PC-9 (cell line): ENCODE data around the gene STBD1. TPM values are rescaled to one million over a fixed set of nuclear protein-coding genes. Genes with fewer than 3 reads are reported as not detected.

Source experiments
- BruUV-seq: library from RNA; stranded (reverse); fragments of 400-500 nt; replicated peaks from 2 replicates; lab custom pipeline; 2021; lab: Mats Ljungman, UMichigan
- CTCF ChIA-PET: fragments of 300-600 bp; sonication (Branson Sonifier 250); formaldehyde crosslinking; loops from one replicate; lab custom pipeline; 2022; ENCODE audit warnings: antibody characterized with exemption; lab: Charles Lee
- POLR2A ChIA-PET: fragments of 300-600 bp; sonication (Branson Sonifier 250); formaldehyde crosslinking; loops from one replicate; lab custom pipeline; 2022; ENCODE audit warnings: antibody characterized with exemption; ENCODE audit not compliant: unreplicated experiment; lab: Charles Lee
- DNase-seq, 2 experiments: peaks; one replicate each; pipeline versions ENCODE4 v3.0.0 to v3.0.0-alpha.2; 2015 to 2022; ENCODE audit warnings: mixed read lengths in 1 of 2
- H2AFZ ChIP-seq: fragments of 200-600 bp; sonication (generic); 2 replicates; pipeline ENCODE4 v1.8.1; 2017; ENCODE audit warnings: antibody characterized with exemption
- H3F3A ChIP-seq: fragments of 200-600 bp; sonication (generic); 2 replicates; pipeline ENCODE4 v1.8.1; 2017; ENCODE audit warnings: antibody characterized with exemption, mild to moderate bottlenecking, low read depth; ENCODE audit not compliant: insufficient read depth
- H3K27ac ChIP-seq: fragments of 200-600 bp; sonication (generic); 2 replicates; pipeline ENCODE4 v1.6.1; 2016; ENCODE audit warnings: mixed run types
- H3K27me3 ChIP-seq: fragments of 200-600 bp; sonication (generic); 2 replicates; pipeline ENCODE4 v1.6.1; 2016; ENCODE audit warnings: low read depth, mixed run types; ENCODE audit not compliant: insufficient read depth
- H3K36me3 ChIP-seq: fragments of 200-600 bp; sonication (generic); 2 replicates; pipeline ENCODE4 v1.6.1; 2016; ENCODE audit warnings: low read depth, mixed run types
- H3K4me1 ChIP-seq: fragments of 200-600 bp; sonication (generic); replicated peaks from 2 replicates; pipeline ENCODE4 v1.6.1; 2016; ENCODE audit warnings: mixed run types; ENCODE audit not compliant: insufficient read depth
- H3K4me2 ChIP-seq: fragments of 200-600 bp; sonication (generic); 2 replicates; pipeline ENCODE4 v1.6.1; 2017; ENCODE audit warnings: mixed run types
- H3K4me3 ChIP-seq: fragments of 200-600 bp; sonication (generic); 2 replicates; pipeline ENCODE4 v1.6.1; 2016; ENCODE audit warnings: mixed run types
- H3K79me2 ChIP-seq: fragments of 200-600 bp; sonication (generic); 2 replicates; pipeline ENCODE4 v1.6.1; 2017; ENCODE audit warnings: low read depth, mixed run types
- H3K9me2 ChIP-seq: fragments of 200-600 bp; sonication (generic); 2 replicates; pipeline ENCODE4 v1.8.1; 2017; ENCODE audit warnings: mild to moderate bottlenecking; ENCODE audit not compliant: insufficient read depth
- H3K9me3 ChIP-seq: fragments of 200-600 bp; sonication (generic); 2 replicates; pipeline ENCODE4 v1.8.1; 2016; ENCODE audit warnings: low read depth; ENCODE audit not compliant: insufficient read depth
- H4K20me1 ChIP-seq: fragments of 200-600 bp; sonication (generic); 2 replicates; pipeline ENCODE4 v1.8.1; 2017; ENCODE audit not compliant: insufficient read depth
- CTCF ChIP-seq: fragments of 200-600 bp; sonication (generic); conservative IDR thresholded peaks from 2 replicates; pipeline ENCODE4 v1.6.1; 2017; ENCODE audit warnings: mixed run types, antibody characterized with exemption, mild to moderate bottlenecking, moderate library complexity
- EZH2 ChIP-seq: fragments of 200-600 bp; sonication (generic); IDR thresholded peaks from 2 replicates; pipeline ENCODE4 v1.8.0; 2017; ENCODE audit warnings: antibody characterized with exemption, low read depth
- intact Hi-C: fragments of 100-400 bp; cut with micrococcal nuclease; formaldehyde crosslinking; loops from one replicate; pipeline ENCODE4 v1.10.0; 2022; ENCODE audit not compliant: unreplicated experiment
- total RNA-seq: library from RNA; stranded (reverse); gene quantifications from 2 replicates; pipeline ENCODE4 v1.2.3, GENCODE V29; 2021

Gene STBD1
- total RNA-seq, 1 experiment from 2014 or later, result 1.8 TPM

- Histone ChIP-seq H3K36me3 (no peaks in the 10 kb centered on the region), H2AFZ (no peak overlapping the region), H3K9me3 (peaks cover 5% of the 10 kb centered on the region; the same call in 1 of the 2 replicates), H3K4me3 (no peak overlapping the region), H3F3A (no peaks in the 10 kb centered on the region), H3K4me1 (no peaks in the 10 kb centered on the region), H3K79me2 (no peaks in the 10 kb centered on the region), H3K27me3 (no peaks in the 10 kb centered on the region), H3K27ac (no peak overlapping the region), H3K9me2 (no peaks in the 10 kb centered on the region), H3K4me2 (no peak overlapping the region), H4K20me1 (no peaks in the 10 kb centered on the region)
- intact Hi-C loops, result no loop called here
- ChIA-PET POLR2A (interaction anchor here (0.6 to 0.7 kb wide), 2 partner anchors 58 to 136 kb away, joined by 3 to 6 read pairs; no protein-coding TSS in a partner anchor), CTCF (no interaction called here)
- TF ChIP-seq EZH2 (no peak), CTCF (no peak)
- no TSS peak for BruUV-seq
- no peak for DNase-seq
Observed at GRCh38 chr4:76293772-76294171, 12.8 kb upstream of the STBD1 start.

GRCh38 chr4:76296286-76296820, 10.2 kb upstream of the STBD1 start:
- Histone ChIP-seq H3K9me3 (peaks cover 6% of the 10 kb centered on the region; the same call in 1 of the 2 replicates), H3K9me2 (no peaks in the 10 kb centered on the region), H3K27ac (no peak overlapping the region), H3K27me3 (no peaks in the 10 kb centered on the region), H3K36me3 (no peaks in the 10 kb centered on the region), H2AFZ (no peak overlapping the region), H3K79me2 (no peaks in the 10 kb centered on the region), H3F3A (0 out of 2 replicates have a peak, but pooled peaks cover 4% of the 10 kb centered on the region), H3K4me3 (no peak overlapping the region), H3K4me2 (no peak overlapping the region), H3K4me1 (peaks cover 9% of the 10 kb centered on the region), H4K20me1 (no peaks in the 10 kb centered on the region)
- TF ChIP-seq EZH2 (no peak), CTCF (no peak)
- DNase-seq, result no peak
- POLR2A ChIA-PET, result no interaction called here
- no TSS peak for BruUV-seq
- CTCF ChIA-PET, result no interaction called here
- intact Hi-C loops, result no loop called here

GRCh38 chr4:76298227-76298626, 8.3 kb upstream of the STBD1 start:
- no peak overlapping the region for H3K4me2 ChIP-seq
- H4K20me1 ChIP-seq, result no peaks in the 10 kb centered on the region
- ChIA-PET POLR2A (no interaction called here), CTCF (no interaction called here)
- intact Hi-C loops, result no loop called here
- peaks cover 19% of the 10 kb centered on the region for H3K4me1 ChIP-seq
- H3K27me3 ChIP-seq, result no peaks in the 10 kb centered on the region
- H3K36me3 ChIP-seq, result no peaks in the 10 kb centered on the region
- peaks cover 13% of the 10 kb centered on the region for H3F3A ChIP-seq
- H3K27ac ChIP-seq, result no peak overlapping the region
- no peaks in the 10 kb centered on the region for H3K79me2 ChIP-seq
- no TSS peak for BruUV-seq
- no peak for DNase-seq
- H3K9me3 ChIP-seq, result peaks cover 6% of the 10 kb centered on the region; the same call in 1 of the 2 replicates
- H2AFZ ChIP-seq, result no peak overlapping the region
- H3K4me3 ChIP-seq, result no peak overlapping the region
- no peaks in the 10 kb centered on the region for H3K9me2 ChIP-seq
- TF ChIP-seq CTCF, result no peak
- TF ChIP-seq EZH2, result no peak
